Neural progenitor cell (in vitro differentiated cells): ENCODE data around the gene SMTNL2. TPM values are rescaled to one million over a fixed set of nuclear protein-coding genes. Genes with fewer than 3 reads are reported as not detected.

Source experiments
- DNase-seq: peaks from one replicate; pipeline ENCODE4 v3.0.0-alpha.2; 2016; ENCODE audit warnings: low spot score
- H2AFZ ChIP-seq: fragments of 200-600 bp; sonication (generic); replicated peaks from 2 replicates; pipeline ENCODE4 v1.6.1; 2016; ENCODE audit warnings: antibody characterized with exemption
- H3F3A ChIP-seq: fragments of 200-600 bp; sonication (generic); 2 replicates; pipeline ENCODE4 v1.6.1; 2016; ENCODE audit warnings: antibody characterized with exemption, low read depth
- H3K27ac ChIP-seq: fragments of 200-600 bp; sonication (generic); 2 replicates; pipeline ENCODE4 v1.5.1; 2016; ENCODE audit warnings: mild to moderate bottlenecking
- H3K27me3 ChIP-seq: fragments of 200-600 bp; sonication (generic); 2 replicates; pipeline ENCODE4 v1.6.1; 2016; ENCODE audit warnings: mild to moderate bottlenecking, moderate library complexity
- H3K36me3 ChIP-seq: fragments of 200-600 bp; sonication (generic); 2 replicates; pipeline ENCODE4 v1.5.1; 2016
- H3K4me1 ChIP-seq: fragments of 200-600 bp; sonication (generic); 2 replicates; pipeline ENCODE4 v1.6.1; 2016; ENCODE audit warnings: mixed run types
- H3K4me2 ChIP-seq: fragments of 200-600 bp; sonication (generic); 2 replicates; pipeline ENCODE4 v1.6.1; 2016
- H3K4me3 ChIP-seq: fragments of 200-600 bp; sonication (generic); 2 replicates; pipeline ENCODE4 v1.5.1; 2016
- H3K79me2 ChIP-seq: fragments of 200-600 bp; sonication (generic); 2 replicates; pipeline ENCODE4 v1.6.1; 2016; ENCODE audit warnings: low read depth
- H3K9ac ChIP-seq: fragments of 200-600 bp; sonication (generic); 2 replicates; pipeline ENCODE4 v1.6.1; 2016
- H3K9me3 ChIP-seq: fragments of 200-600 bp; sonication (generic); 2 replicates; pipeline ENCODE4 v1.5.1; 2016; ENCODE audit warnings: low read depth
- H4K20me1 ChIP-seq: fragments of 200-600 bp; sonication (generic); 2 replicates; pipeline ENCODE4 v1.6.1; 2016; ENCODE audit warnings: low read depth
- H3K27ac Mint-ChIP-seq: 3 replicates; pipeline ENCODE4 v1.8.0; 2021; ENCODE audit warnings: mixed read lengths
- H3K27me3 Mint-ChIP-seq: 2 replicates; pipeline ENCODE4 v1.8.0; 2022; ENCODE audit warnings: low read depth, mild to moderate bottlenecking, inconsistent platforms, moderate library complexity, mixed read lengths; ENCODE audit not compliant: insufficient read depth
- H3K36me3 Mint-ChIP-seq: 3 replicates; pipeline ENCODE4 v1.8.0; 2021; ENCODE audit warnings: mixed read lengths
- H3K4me1 Mint-ChIP-seq: 3 replicates; pipeline ENCODE4 v1.8.0; 2021; ENCODE audit warnings: mixed read lengths
- H3K4me3 Mint-ChIP-seq: 3 replicates; pipeline ENCODE4 v1.8.0; 2021; ENCODE audit warnings: mild to moderate bottlenecking, moderate library complexity, mixed read lengths
- H3K9me3 Mint-ChIP-seq: 3 replicates; pipeline ENCODE4 v1.8.0; 2020; ENCODE audit warnings: mixed read lengths
- CTCF ChIP-seq: fragments of 200-600 bp; sonication (generic); IDR thresholded peaks from 2 replicates; pipeline ENCODE4 v1.5.1; 2017; ENCODE audit warnings: antibody characterized with exemption, mild to moderate bottlenecking
- EZH2 ChIP-seq: fragments of 200-600 bp; sonication (generic); IDR thresholded peaks from 2 replicates; pipeline ENCODE4 v1.6.1; 2017; ENCODE audit warnings: antibody characterized with exemption, mild to moderate bottlenecking, moderate library complexity
- EZH2phosphoT487 ChIP-seq: fragments of 200-600 bp; sonication (generic); IDR thresholded peaks from 2 replicates; pipeline ENCODE4 v1.6.1; 2017; ENCODE audit warnings: antibody characterized with exemption
- total RNA-seq: library from RNA; depleted of rRNA; stranded (reverse); fragments of >200 nt; gene quantifications from 2 replicates; pipeline ENCODE4 v1.2.3, GENCODE V29; 2015; ENCODE audit warnings: low replicate concordance

Gene SMTNL2
- total RNA-seq, 1 donor from 2014 or later, result 3.0 TPM

DNA sequence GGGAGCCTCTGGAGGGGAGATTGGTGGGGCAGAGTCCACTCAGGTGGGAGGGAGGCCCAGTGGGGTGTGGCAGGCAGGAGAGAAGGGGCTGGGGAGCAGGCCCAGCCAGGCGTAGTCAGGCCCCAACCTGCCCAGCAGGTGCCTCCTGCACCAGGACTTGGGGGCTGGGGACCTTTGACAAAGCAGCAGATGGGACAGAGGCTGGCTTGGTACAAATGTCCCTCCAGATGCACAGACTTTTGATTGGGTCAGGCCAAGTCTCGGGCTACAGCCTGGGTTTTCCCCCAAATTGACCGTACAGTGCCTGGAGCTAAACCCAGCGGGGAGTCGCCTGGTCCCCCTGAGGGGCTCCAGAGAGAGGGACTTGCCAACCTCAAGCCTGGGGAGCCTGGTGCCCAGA is 24.4 kb upstream of the SMTNL2 start:
- no peak overlapping the region for H3K4me3 Mint-ChIP-seq
- TF ChIP-seq EZH2, result no peak
- TF ChIP-seq EZH2phosphoT487, result no peak
- TF ChIP-seq CTCF, result no peak
- H3K36me3 Mint-ChIP-seq, result no peaks in the 10 kb centered on the region
- no peak overlapping the region for H3K9ac ChIP-seq
- peaks cover under 1% of the 10 kb centered on the region for H4K20me1 ChIP-seq
- H3K27ac ChIP-seq, result no peak overlapping the region
- peaks cover 11% of the 10 kb centered on the region for H3F3A ChIP-seq
- no peaks in the 10 kb centered on the region for H3K36me3 ChIP-seq
- no peak overlapping the region for H3K27ac Mint-ChIP-seq
- no peak overlapping the region for H3K4me2 ChIP-seq
- peaks cover 10% of the 10 kb centered on the region for H3K4me1 ChIP-seq
- H3K27me3 Mint-ChIP-seq, result peaks cover 12% of the 10 kb centered on the region
- H3K27me3 ChIP-seq, result peaks cover 4% of the 10 kb centered on the region
- peaks cover 2% of the 10 kb centered on the region for H3K79me2 ChIP-seq
- no peak for DNase-seq
- no peak overlapping the region for H2AFZ ChIP-seq
- no peaks in the 10 kb centered on the region for H3K9me3 ChIP-seq
- H3K4me3 ChIP-seq, result no peak overlapping the region
- H3K4me1 Mint-ChIP-seq, result peaks cover 31% of the 10 kb centered on the region
- no peaks in the 10 kb centered on the region for H3K9me3 Mint-ChIP-seq

DNA sequence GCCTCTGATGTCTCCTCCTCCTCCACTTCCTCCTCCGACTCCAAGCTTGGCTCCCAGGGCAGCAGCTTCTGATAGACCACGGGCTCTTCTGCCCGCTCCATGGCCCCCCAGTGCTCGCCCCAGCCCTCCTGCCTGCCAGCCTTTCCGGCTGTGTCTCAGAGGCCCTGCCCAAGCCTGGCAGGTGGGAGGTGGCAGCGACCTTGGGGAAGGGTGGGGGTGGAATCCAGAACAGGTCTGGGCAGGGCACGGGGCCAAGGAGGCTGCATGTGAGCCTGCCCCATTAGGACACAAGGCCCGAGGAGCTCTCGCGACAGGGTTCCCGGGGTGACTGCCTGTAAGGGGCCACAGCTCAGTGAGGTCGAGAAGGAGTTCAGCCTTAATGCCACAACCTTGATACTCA is 23.9 kb upstream of the SMTNL2 start, which contains the start of gene GGT6:
Gene GGT6, minus strand, starts transcription at position 157 of the 400 bp plus-strand sequence. Its CDS starts 56 bp downstream, at position 101.
- no peak for TF ChIP-seq CTCF
- no peak for TF ChIP-seq EZH2
- TF ChIP-seq EZH2phosphoT487, result no peak
- Histone ChIP-seq H3K79me2 (no peaks in the 10 kb centered on the region), H4K20me1 (no peaks in the 10 kb centered on the region), H3K4me1 (peaks cover 10% of the 10 kb centered on the region), H3K4me2 (no peak within 1 kb of the TSS), H3K36me3 (no peaks in the 10 kb centered on the region), H2AFZ (no peak within 1 kb of the TSS), H3K27ac (no peak within 1 kb of the TSS), H3K9me3 (no peaks in the 10 kb centered on the region), H3K4me3 (no peak within 1 kb of the TSS), H3K9ac (no peak within 1 kb of the TSS), H3F3A (peaks cover 11% of the 10 kb centered on the region), H3K27me3 (peaks cover 4% of the 10 kb centered on the region)
- H3K36me3 Mint-ChIP-seq, result no peaks in the 10 kb centered on the region
- DNase-seq, result no peak
- H3K27ac Mint-ChIP-seq, result peak within 1 kb of the TSS; percentile 5
- peaks cover 31% of the 10 kb centered on the region for H3K4me1 Mint-ChIP-seq
- H3K27me3 Mint-ChIP-seq, result peaks cover 12% of the 10 kb centered on the region
- no peak within 1 kb of the TSS for H3K4me3 Mint-ChIP-seq
- no peaks in the 10 kb centered on the region for H3K9me3 Mint-ChIP-seq

DNA sequence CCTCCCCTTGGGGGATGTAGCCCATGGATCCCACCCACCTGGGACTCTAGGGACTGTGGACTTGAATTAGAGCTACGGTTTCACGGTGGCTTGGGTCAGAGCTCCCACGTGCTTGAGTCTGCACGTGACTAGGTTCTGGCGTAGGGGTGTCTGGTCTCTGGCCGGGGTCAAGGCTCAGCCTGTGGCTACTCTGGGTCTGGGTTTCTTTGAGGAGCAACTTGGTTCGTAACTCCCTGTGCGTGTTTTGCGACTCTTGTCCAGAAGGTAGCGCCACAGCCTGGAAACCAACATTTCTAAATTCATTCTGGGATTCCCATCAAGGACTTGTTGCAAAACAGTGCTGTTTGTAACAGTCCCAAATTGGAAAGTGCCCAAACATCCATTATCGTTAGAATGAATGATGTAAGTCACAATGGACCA is 23.5 kb upstream of the SMTNL2 start:
- Mint-ChIP-seq H3K27ac (peak overlapping the region; percentile 5), H3K36me3 (no peaks in the 10 kb centered on the region), H3K4me3 (no peak overlapping the region), H3K4me1 (peaks cover 31% of the 10 kb centered on the region), H3K27me3 (peaks cover 12% of the 10 kb centered on the region), H3K9me3 (no peaks in the 10 kb centered on the region)
- H2AFZ ChIP-seq, result no peak overlapping the region
- no peaks in the 10 kb centered on the region for H3K9me3 ChIP-seq
- H3K4me3 ChIP-seq, result no peak overlapping the region
- H3F3A ChIP-seq, result peaks cover 11% of the 10 kb centered on the region
- H3K27ac ChIP-seq, result no peak overlapping the region
- H3K79me2 ChIP-seq, result no peaks in the 10 kb centered on the region
- H3K27me3 ChIP-seq, result peaks cover 6% of the 10 kb centered on the region
- no peaks in the 10 kb centered on the region for H4K20me1 ChIP-seq
- peak; percentile 38 for DNase-seq
- TF ChIP-seq EZH2phosphoT487 (no peak), CTCF (peak; percentile 47), EZH2 (no peak)
- no peak overlapping the region for H3K9ac ChIP-seq
- H3K36me3 ChIP-seq, result no peaks in the 10 kb centered on the region
- peaks cover 6% of the 10 kb centered on the region for H3K4me1 ChIP-seq
- H3K4me2 ChIP-seq, result no peak overlapping the region
